ENCODE measurements around the gene DLGAP4. TPM values are rescaled to one million over a fixed set of nuclear protein-coding genes. Genes with fewer than 3 reads are reported as not detected.
A peak's percentile ranks its signal among the peaks of the same experiment; 100 is the strongest.

DLGAP4 gene
- polyA plus RNA-seq, 1 experiment, result 34.9 TPM

DNA sequence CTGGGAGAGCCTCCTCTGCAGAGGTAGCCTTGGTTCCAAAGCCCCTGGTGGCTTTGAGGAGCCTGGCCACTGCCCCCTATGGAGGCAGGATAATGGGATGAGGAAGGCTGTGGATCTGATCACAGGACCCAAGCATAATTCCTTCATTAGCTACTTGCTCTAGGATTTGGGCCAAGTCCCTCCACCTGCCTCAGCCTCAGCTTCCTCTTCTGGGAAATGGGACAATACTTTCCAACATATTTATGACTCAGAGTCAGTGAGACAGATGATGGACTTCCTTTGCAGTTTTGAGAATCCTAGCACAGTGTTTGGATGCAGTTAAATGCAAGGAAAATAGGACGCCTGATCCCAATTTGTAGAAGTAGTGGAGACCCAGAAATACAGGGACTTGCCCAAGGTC lies 171.3 kb downstream of the DLGAP4 start:
- no peak overlapping the region for H3K4me3 ChIP-seq (ENCODE audit: low read depth, low read length)
- H3K36me3 ChIP-seq (ENCODE audit: control insufficient read depth, insufficient read depth, low read length), result peaks cover 4% of the 10 kb centered on the region
- no peak for DNase-seq (ENCODE audit: low read depth)
- H3K27me3 ChIP-seq (ENCODE audit: control insufficient read depth, insufficient read depth, low read length), result no peaks in the 10 kb centered on the region
- ChIA-PET CTCF (no interaction called here), POLR2A (no interaction called here)
- TF ChIP-seq, protein P1, sequence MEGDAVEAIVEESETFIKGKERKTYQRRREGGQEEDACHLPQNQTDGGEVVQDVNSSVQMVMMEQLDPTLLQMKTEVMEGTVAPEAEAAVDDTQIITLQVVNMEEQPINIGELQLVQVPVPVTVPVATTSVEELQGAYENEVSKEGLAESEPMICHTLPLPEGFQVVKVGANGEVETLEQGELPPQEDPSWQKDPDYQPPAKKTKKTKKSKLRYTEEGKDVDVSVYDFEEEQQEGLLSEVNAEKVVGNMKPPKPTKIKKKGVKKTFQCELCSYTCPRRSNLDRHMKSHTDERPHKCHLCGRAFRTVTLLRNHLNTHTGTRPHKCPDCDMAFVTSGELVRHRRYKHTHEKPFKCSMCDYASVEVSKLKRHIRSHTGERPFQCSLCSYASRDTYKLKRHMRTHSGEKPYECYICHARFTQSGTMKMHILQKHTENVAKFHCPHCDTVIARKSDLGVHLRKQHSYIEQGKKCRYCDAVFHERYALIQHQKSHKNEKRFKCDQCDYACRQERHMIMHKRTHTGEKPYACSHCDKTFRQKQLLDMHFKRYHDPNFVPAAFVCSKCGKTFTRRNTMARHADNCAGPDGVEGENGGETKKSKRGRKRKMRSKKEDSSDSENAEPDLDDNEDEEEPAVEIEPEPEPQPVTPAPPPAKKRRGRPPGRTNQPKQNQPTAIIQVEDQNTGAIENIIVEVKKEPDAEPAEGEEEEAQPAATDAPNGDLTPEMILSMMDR (IDR thresholded peaks at IDR 0.05; ENCODE audit: insufficient read depth, low read depth, low read length), result no peak

DNA sequence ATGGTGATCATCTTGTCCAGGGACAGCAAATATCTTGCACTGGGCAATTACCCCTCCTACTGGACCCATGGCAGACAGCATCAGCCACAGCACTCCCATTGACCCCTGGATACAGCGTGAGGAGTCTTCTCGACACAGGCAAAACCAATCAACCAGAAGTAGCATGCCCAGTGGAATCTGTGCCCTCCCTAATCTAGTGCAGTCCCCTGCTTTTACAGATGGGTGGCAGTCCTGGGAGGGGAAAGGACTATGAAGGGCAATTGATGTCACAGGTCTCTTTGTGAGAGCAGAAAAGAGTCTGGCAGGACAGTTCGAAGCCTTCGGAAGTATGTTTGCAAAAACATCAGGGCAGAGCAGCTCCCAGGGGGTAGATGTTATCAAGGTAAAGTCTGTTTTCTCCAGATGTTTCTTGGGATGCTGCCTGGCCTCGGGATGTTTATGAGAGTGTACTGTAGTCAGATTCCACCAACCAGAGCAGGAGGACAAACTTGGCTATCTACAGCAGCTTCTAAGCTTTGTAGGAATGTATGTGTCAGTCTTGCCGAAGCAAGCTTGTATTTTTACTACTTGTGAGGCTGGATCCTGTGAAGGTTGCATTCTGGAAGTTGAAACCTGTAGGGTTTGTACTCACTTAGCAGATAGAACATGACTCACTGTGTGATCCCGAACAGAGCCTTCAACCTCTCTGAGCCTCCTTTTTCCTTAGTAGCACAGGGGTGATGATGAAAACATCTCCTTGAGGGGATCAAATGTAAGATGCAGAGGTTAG lies 172.2 kb downstream of the DLGAP4 start:
- DNase-seq (ENCODE audit: low read depth), result no peak
- TF ChIP-seq, protein P1 (IDR thresholded peaks at IDR 0.05; ENCODE audit: insufficient read depth, low read depth, low read length), result no peak
- Histone ChIP-seq H3K27me3 (ENCODE audit: control insufficient read depth, insufficient read depth, low read length) (no peaks in the 10 kb centered on the region), H3K36me3 (ENCODE audit: control insufficient read depth, insufficient read depth, low read length) (peaks cover 4% of the 10 kb centered on the region), H3K4me3 (ENCODE audit: low read depth, low read length) (no peak overlapping the region)
- CTCF ChIA-PET, result no interaction called here
- POLR2A ChIA-PET, result no interaction called here

DNA sequence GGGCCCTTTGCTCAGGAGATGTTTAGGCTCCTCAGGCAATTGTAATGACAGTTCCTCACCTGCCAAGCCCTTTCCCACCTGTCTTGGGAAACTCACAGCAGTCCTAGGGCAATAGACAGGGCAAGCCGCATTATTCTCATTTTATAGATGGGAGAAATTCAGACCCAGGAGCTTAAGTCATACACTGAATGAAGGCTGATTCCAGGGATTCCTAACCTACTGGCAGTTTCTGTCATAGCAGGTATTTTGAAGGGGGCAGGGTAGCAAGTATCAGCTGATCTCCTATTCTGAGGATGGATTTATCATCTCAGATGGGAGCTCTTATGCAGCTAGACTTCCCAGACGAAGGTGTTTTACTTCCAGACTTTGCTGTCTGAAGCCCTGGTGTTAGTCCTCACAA lies 173.8 kb downstream of the DLGAP4 start:
- Histone ChIP-seq H3K27me3 (ENCODE audit: control insufficient read depth, insufficient read depth, low read length) (no peaks in the 10 kb centered on the region), H3K36me3 (ENCODE audit: control insufficient read depth, insufficient read depth, low read length) (peaks cover 4% of the 10 kb centered on the region), H3K4me3 (ENCODE audit: low read depth, low read length) (no peak overlapping the region)
- ChIA-PET CTCF (interaction anchor here (0.6 to 1.2 kb wide), 2 partner anchors 12 to 14 kb away, joined by 3 to 6 read pairs; no protein-coding TSS in a partner anchor), POLR2A (no interaction called here)
- TF ChIP-seq, protein P1 (IDR thresholded peaks at IDR 0.05; ENCODE audit: insufficient read depth, low read depth, low read length), result no peak
- no peak for DNase-seq (ENCODE audit: low read depth)

DNA sequence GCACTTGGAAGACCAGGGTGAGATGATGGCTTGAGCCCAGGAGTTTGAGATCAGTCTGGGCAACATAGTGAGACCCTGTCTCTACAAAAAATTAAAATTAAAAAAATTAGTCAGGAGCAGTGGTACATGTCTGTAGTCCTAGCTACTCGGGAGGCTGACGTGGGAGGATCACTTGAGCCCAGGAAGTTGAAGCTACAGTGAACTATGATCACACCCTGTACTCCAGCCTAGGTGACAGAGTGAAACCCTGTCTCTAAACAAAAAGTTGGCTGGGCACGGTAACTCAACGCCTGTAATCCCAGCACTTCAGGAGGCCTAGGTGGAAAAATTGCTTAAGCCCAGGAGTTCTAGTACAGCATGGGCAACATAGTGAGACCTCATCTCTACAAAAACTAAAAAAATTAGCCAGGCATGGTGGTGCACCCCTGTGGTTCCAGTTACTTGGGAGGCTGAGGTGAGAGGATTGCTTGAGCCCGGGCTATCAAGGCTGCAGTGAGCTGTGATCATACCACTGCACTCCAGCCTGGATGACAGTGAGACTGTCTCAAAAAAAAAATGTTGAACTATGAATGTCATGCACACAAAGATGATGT lies 174.4 kb downstream of the DLGAP4 start:
- CTCF ChIA-PET, result interaction anchor here (1.2 kb wide), 1 partner anchor 12 kb away, joined by 6 read pairs; no protein-coding TSS in a partner anchor
- POLR2A ChIA-PET, result no interaction called here
- TF ChIP-seq, protein P1 (IDR thresholded peaks at IDR 0.05; ENCODE audit: insufficient read depth, low read depth, low read length), result no peak

DNA sequence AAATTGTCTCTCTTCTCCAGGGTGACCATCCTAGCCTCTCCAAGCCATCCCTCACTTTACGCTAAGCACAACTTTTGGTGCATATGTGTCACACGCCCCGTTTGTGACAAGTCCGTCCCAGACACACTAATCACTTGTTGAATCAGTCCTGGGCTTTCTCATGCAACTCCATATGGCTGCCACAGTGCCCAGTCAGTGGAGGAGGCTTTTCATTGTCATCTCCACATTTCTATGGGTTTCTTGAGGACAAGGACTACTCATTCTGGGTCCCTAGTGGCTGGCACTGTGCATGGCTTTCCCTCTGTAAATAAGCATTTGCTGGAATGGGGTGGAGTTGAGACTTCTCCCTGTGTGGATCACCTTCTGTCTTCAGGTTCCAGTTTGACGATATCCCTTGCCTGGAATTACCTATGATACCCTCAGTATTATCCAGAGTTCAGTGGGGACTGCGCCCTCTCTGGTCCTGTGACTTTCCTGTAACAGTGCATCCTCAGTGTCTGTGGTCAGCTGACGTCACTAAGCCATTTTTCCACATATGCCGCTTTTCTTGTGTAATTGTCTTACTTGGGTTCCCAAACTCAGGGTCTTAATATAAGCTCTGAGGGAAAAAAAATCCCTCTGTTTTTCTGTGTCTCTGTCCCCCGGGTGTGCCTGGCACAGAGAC lies 175.4 kb downstream of the DLGAP4 start:
- CTCF ChIA-PET, result no interaction called here
- Histone ChIP-seq H3K4me3 (ENCODE audit: low read depth, low read length) (no peak overlapping the region), H3K27me3 (ENCODE audit: control insufficient read depth, insufficient read depth, low read length) (no peaks in the 10 kb centered on the region), H3K36me3 (ENCODE audit: control insufficient read depth, insufficient read depth, low read length) (peaks cover 4% of the 10 kb centered on the region)
- no peak for DNase-seq (ENCODE audit: low read depth)
- POLR2A ChIA-PET, result interaction anchor here (0.6 to 1.6 kb wide), 2 partner anchors 12 to 16 kb away, joined by 3 read pairs; no protein-coding TSS in a partner anchor
- TF ChIP-seq, protein P1 (IDR thresholded peaks at IDR 0.05; ENCODE audit: insufficient read depth, low read depth, low read length), result 0 out of 2 replicates have a peak, but pooled peaks have one; percentile 4

More for the DNA sequence above, 174.4 kb downstream of the DLGAP4 start:
- H3K27me3 ChIP-seq (ENCODE audit: control insufficient read depth, insufficient read depth, low read length), result no peaks in the 10 kb centered on the region
- no peak for DNase-seq (ENCODE audit: low read depth)
- H3K4me3 ChIP-seq (ENCODE audit: low read depth, low read length), result no peak overlapping the region
- H3K36me3 ChIP-seq (ENCODE audit: control insufficient read depth, insufficient read depth, low read length), result peaks cover 4% of the 10 kb centered on the region
